K562 (cell line): Measurements from ENCODE around the gene GAPT.

ENCODE experiments used
- BCL6 ChIP-seq: fragments of 250-450 bp; sonication (Bioruptor Pico); IDR thresholded peaks from 2 replicates; pipeline ENCODE4 v1.4.0; 2020
- CBFB ChIP-seq: sonication (generic); formaldehyde crosslinking; IDR thresholded peaks from 2 replicates; pipeline ENCODE4 v1.4.0; 2020; ENCODE audit warnings: mild to moderate bottlenecking, missing genetic modification reagents
- GATA2 ChIP-seq: sonication (generic); formaldehyde crosslinking; IDR thresholded peaks from 2 replicates; pipeline ENCODE4 v1.4.0; 2020; ENCODE audit warnings: mild to moderate bottlenecking, missing genetic modification reagents
- MYC ChIP-seq, 2 experiments: fragments of 250-450 bp in 1 of 2; sonication (Bioruptor Pico) in 1 of 2; IDR thresholded peaks; 2 replicates each; pipeline versions ENCODE4 v1.5.1 to v1.6.1; 2012 to 2021; ENCODE audit warnings: low read depth in 2 of 2, borderline replicate concordance in 1 of 2, improper control_type of control experiment in 1 of 2, low read length in 1 of 2, mild to moderate bottlenecking in 1 of 2, moderate library complexity in 1 of 2
- NFXL1 ChIP-seq: fragments of 450-650 bp; formaldehyde crosslinking; IDR thresholded peaks from 2 replicates; pipeline ENCODE4 v1.4.0; 2021; ENCODE audit warnings: mild to moderate bottlenecking
- ZNF3 ChIP-seq: fragments of 250-450 bp; sonication (Bioruptor Pico); IDR thresholded peaks from 2 replicates; pipeline ENCODE4 v1.5.0; 2021; ENCODE audit warnings: mild to moderate bottlenecking, moderate library complexity
- ZNF354B ChIP-seq: fragments of 250-450 bp; sonication (Bioruptor Pico); IDR thresholded peaks from 2 replicates; pipeline ENCODE4 v1.4.0; 2020
- ZNF41 ChIP-seq: fragments of 250-450 bp; sonication (Bioruptor Pico); conservative IDR thresholded peaks from 2 replicates; pipeline ENCODE4 v1.4.0; 2020; ENCODE audit warnings: mild to moderate bottlenecking
- TF ChIP-seq, protein P1 (sequence below), 3 experiments: IDR thresholded peaks in 2 of 3; conservative IDR thresholded peaks in 1 of 3; 2 replicates each; pipeline ENCODE4 v1.5.1; 2011 to 2012; ENCODE audit warnings: low read length in 3 of 3, mild to moderate bottlenecking in 3 of 3, control low read depth in 2 of 3, improper control_type of control experiment in 1 of 3, inconsistent platforms in 1 of 3, low read depth in 1 of 3, mixed read lengths in 1 of 3, moderate library complexity in 1 of 3; ENCODE audit not compliant: insufficient read depth in 2 of 3
- TF ChIP-seq, protein P2 (sequence below): sonication (generic); formaldehyde crosslinking; IDR thresholded peaks from 2 replicates; pipeline ENCODE4 v1.8.0; 2023; ENCODE audit warnings: mild to moderate bottlenecking, missing genetic modification reagents
- TF ChIP-seq, protein P3 (sequence below): sonication (generic); formaldehyde crosslinking; IDR thresholded peaks from 2 replicates; pipeline ENCODE4 v1.9.0; 2022; ENCODE audit warnings: mild to moderate bottlenecking, missing genetic modification reagents
- TF ChIP-seq, protein P4 (sequence below): fragments of 200-400 bp; formaldehyde crosslinking; IDR thresholded peaks from 2 replicates; pipeline ENCODE4 v1.6.1; 2017; ENCODE audit warnings: mild to moderate bottlenecking, low read depth, low read length, moderate library complexity
- TF ChIP-seq, protein P5 (sequence below): fragments of 250-450 bp; sonication (Bioruptor Pico); IDR thresholded peaks from 2 replicates; pipeline ENCODE4 v1.5.0; 2020; ENCODE audit warnings: mild to moderate bottlenecking, borderline replicate concordance
- TF ChIP-seq, protein P6 (sequence below): IDR thresholded peaks from 2 replicates; pipeline ENCODE4 v1.6.1; 2011; ENCODE audit warnings: borderline replicate concordance, low read depth, mild to moderate bottlenecking, moderate library complexity, low read length; ENCODE audit not compliant: insufficient read depth, poor library complexity, severe bottlenecking

DNA sequence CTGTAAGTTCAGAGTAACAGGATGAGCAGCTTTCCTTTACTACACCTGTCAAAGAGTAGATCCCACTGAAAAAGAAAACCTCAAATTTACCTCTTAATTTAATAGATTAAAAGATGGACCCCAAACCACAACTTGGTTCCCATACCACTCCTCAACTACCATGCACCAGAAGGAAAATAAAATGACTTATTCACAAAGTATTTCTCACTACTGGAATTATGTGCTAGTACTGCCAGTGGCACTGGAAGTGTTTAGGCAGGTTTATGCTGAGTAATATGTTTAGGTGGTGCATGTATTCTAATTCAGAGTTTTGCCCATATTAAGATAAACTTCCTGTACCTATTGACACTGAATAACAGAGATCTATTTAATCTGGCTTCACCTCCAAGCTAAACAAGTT, 37.9 kb upstream of the GAPT start:
- TF ChIP-seq ZNF41 (CRISPR knock-in tag) (no peak), NFXL1 (CRISPR knock-in tag) (no peak), ZNF3 (CRISPR knock-in tag) (no peak), GATA2 (CRISPR knock-in tag) (no peak), ZNF354B (no peak), CBFB (CRISPR knock-in tag) (no peak), MYC (IDR thresholded peaks at IDR 0.05; ENCODE audit: low read depth, low read length) (no peak), MYC (CRISPR knock-in tag; IDR thresholded peaks at IDR 0.05; ENCODE audit: borderline replicate concordance, low read depth) (no peak), BCL6 (CRISPR knock-in tag) (no peak)
- TF ChIP-seq, protein P1, sequence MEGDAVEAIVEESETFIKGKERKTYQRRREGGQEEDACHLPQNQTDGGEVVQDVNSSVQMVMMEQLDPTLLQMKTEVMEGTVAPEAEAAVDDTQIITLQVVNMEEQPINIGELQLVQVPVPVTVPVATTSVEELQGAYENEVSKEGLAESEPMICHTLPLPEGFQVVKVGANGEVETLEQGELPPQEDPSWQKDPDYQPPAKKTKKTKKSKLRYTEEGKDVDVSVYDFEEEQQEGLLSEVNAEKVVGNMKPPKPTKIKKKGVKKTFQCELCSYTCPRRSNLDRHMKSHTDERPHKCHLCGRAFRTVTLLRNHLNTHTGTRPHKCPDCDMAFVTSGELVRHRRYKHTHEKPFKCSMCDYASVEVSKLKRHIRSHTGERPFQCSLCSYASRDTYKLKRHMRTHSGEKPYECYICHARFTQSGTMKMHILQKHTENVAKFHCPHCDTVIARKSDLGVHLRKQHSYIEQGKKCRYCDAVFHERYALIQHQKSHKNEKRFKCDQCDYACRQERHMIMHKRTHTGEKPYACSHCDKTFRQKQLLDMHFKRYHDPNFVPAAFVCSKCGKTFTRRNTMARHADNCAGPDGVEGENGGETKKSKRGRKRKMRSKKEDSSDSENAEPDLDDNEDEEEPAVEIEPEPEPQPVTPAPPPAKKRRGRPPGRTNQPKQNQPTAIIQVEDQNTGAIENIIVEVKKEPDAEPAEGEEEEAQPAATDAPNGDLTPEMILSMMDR (IDR thresholded peaks at IDR 0.05 in 2 of 3, conservative IDR thresholded peaks at IDR 0.05 in 1 of 3; ENCODE audit: insufficient read depth in 2 of 3, low read depth in 1 of 3, low read length in 3 of 3) = no peak
- TF ChIP-seq, protein P2, sequence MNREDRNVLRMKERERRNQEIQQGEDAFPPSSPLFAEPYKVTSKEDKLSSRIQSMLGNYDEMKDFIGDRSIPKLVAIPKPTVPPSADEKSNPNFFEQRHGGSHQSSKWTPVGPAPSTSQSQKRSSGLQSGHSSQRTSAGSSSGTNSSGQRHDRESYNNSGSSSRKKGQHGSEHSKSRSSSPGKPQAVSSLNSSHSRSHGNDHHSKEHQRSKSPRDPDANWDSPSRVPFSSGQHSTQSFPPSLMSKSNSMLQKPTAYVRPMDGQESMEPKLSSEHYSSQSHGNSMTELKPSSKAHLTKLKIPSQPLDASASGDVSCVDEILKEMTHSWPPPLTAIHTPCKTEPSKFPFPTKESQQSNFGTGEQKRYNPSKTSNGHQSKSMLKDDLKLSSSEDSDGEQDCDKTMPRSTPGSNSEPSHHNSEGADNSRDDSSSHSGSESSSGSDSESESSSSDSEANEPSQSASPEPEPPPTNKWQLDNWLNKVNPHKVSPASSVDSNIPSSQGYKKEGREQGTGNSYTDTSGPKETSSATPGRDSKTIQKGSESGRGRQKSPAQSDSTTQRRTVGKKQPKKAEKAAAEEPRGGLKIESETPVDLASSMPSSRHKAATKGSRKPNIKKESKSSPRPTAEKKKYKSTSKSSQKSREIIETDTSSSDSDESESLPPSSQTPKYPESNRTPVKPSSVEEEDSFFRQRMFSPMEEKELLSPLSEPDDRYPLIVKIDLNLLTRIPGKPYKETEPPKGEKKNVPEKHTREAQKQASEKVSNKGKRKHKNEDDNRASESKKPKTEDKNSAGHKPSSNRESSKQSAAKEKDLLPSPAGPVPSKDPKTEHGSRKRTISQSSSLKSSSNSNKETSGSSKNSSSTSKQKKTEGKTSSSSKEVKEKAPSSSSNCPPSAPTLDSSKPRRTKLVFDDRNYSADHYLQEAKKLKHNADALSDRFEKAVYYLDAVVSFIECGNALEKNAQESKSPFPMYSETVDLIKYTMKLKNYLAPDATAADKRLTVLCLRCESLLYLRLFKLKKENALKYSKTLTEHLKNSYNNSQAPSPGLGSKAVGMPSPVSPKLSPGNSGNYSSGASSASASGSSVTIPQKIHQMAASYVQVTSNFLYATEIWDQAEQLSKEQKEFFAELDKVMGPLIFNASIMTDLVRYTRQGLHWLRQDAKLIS (CRISPR knock-in tag) = no peak
- TF ChIP-seq, protein P3, sequence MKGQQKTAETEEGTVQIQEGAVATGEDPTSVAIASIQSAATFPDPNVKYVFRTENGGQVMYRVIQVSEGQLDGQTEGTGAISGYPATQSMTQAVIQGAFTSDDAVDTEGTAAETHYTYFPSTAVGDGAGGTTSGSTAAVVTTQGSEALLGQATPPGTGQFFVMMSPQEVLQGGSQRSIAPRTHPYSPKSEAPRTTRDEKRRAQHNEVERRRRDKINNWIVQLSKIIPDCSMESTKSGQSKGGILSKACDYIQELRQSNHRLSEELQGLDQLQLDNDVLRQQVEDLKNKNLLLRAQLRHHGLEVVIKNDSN (CRISPR knock-in tag) = no peak
- TF ChIP-seq, protein P4, sequence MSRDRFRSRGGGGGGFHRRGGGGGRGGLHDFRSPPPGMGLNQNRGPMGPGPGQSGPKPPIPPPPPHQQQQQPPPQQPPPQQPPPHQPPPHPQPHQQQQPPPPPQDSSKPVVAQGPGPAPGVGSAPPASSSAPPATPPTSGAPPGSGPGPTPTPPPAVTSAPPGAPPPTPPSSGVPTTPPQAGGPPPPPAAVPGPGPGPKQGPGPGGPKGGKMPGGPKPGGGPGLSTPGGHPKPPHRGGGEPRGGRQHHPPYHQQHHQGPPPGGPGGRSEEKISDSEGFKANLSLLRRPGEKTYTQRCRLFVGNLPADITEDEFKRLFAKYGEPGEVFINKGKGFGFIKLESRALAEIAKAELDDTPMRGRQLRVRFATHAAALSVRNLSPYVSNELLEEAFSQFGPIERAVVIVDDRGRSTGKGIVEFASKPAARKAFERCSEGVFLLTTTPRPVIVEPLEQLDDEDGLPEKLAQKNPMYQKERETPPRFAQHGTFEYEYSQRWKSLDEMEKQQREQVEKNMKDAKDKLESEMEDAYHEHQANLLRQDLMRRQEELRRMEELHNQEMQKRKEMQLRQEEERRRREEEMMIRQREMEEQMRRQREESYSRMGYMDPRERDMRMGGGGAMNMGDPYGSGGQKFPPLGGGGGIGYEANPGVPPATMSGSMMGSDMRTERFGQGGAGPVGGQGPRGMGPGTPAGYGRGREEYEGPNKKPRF = no peak
- TF ChIP-seq, protein P5, sequence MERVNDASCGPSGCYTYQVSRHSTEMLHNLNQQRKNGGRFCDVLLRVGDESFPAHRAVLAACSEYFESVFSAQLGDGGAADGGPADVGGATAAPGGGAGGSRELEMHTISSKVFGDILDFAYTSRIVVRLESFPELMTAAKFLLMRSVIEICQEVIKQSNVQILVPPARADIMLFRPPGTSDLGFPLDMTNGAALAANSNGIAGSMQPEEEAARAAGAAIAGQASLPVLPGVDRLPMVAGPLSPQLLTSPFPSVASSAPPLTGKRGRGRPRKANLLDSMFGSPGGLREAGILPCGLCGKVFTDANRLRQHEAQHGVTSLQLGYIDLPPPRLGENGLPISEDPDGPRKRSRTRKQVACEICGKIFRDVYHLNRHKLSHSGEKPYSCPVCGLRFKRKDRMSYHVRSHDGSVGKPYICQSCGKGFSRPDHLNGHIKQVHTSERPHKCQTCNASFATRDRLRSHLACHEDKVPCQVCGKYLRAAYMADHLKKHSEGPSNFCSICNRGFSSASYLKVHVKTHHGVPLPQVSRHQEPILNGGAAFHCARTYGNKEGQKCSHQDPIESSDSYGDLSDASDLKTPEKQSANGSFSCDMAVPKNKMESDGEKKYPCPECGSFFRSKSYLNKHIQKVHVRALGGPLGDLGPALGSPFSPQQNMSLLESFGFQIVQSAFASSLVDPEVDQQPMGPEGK = no peak
- TF ChIP-seq, protein P6, sequence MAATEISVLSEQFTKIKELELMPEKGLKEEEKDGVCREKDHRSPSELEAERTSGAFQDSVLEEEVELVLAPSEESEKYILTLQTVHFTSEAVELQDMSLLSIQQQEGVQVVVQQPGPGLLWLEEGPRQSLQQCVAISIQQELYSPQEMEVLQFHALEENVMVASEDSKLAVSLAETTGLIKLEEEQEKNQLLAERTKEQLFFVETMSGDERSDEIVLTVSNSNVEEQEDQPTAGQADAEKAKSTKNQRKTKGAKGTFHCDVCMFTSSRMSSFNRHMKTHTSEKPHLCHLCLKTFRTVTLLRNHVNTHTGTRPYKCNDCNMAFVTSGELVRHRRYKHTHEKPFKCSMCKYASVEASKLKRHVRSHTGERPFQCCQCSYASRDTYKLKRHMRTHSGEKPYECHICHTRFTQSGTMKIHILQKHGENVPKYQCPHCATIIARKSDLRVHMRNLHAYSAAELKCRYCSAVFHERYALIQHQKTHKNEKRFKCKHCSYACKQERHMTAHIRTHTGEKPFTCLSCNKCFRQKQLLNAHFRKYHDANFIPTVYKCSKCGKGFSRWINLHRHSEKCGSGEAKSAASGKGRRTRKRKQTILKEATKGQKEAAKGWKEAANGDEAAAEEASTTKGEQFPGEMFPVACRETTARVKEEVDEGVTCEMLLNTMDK = no peak
